Ovary (tissue), 9 donors: ENCODE data around the gene DPP4. TPM values are rescaled to one million over a fixed set of nuclear protein-coding genes. Genes with fewer than 3 reads are reported as not detected.

ENCODE experiments used
- DNase-seq, 5 donors: peaks; one replicate each; pipeline ENCODE4 v3.0.0-alpha.2; 2019 to 2020
- H3K27ac ChIP-seq, 2 donors: fragments of 200-600 bp; one replicate each; pipeline versions ENCODE4 v1.5.1 to v1.8.0; 2019 to 2022
- H3K27me3 ChIP-seq: fragments of 200-600 bp; one replicate; pipeline ENCODE4 v1.8.0; 2022
- H3K36me3 ChIP-seq: fragments of 200-600 bp; sonication (generic); one replicate; pipeline ENCODE4 v1.5.1; 2019
- H3K4me1 ChIP-seq: one replicate; pipeline ENCODE4 v1.8.1; 2013; ENCODE audit warnings: mild to moderate bottlenecking, moderate library complexity; ENCODE audit not compliant: insufficient read depth
- H3K4me3 ChIP-seq: fragments of 200-600 bp; sonication (generic); one replicate; pipeline ENCODE4 v1.5.1; 2017
- H3K9me3 ChIP-seq, 2 donors: fragments of 200-600 bp in 1 of 2; sonication (generic) in 1 of 2; one replicate each; pipeline versions ENCODE4 v1.5.1 to v1.8.1; 2013 to 2019; ENCODE audit warnings: mild to moderate bottlenecking in 1 of 2, moderate library complexity in 1 of 2
- CTCF ChIP-seq, 3 donors: fragments of 450-650 bp in 2 of 3; fragments of 200-600 bp in 1 of 3; IDR thresholded peaks; one replicate each; pipeline versions ENCODE4 v1.5.1 to v1.8.0; 2016 to 2022; ENCODE audit warnings: antibody characterized with exemption in 3 of 3, mild to moderate bottlenecking in 1 of 3
- EP300 ChIP-seq: sonication (generic); formaldehyde crosslinking; IDR thresholded peaks from one replicate; pipeline ENCODE4 v1.6.1; 2017; ENCODE audit warnings: antibody characterized with exemption
- POLR2A ChIP-seq: fragments of 450-650 bp; IDR thresholded peaks from one replicate; pipeline ENCODE4 v1.6.1; 2017; ENCODE audit warnings: antibody characterized with exemption, mild to moderate bottlenecking, moderate library complexity
- WGBS, 3 donors: extraction: QIAGEN DNeasy Blood & Tissue Kit in 1 of 3; methylation state at CpG; one replicate each; pipeline versions ENCODE4 v1.1.5 to v1.1.7; 2013 to 2017; 5-methylcytosine and 5-hydroxymethylcytosine counted together
- intact Hi-C, 4 donors: fragments of 100-400 bp; cut with DNase I; formaldehyde crosslinking; loops; one replicate each; pipeline versions ENCODE4 v1.11.0 to v1.15.1; 2022 to 2023
- polyA plus RNA-seq, 2 donors: library from polyadenylated mRNA; stranded (reverse); fragments of 200-250 nt in 1 of 2; fragments of 350-450 nt in 1 of 2; fragmentation: Illumina TruSeq in 1 of 2; extraction: RNeasy Lipid Tissue Mini Kit (QIAGEN cat#74804) in 1 of 2; gene quantifications; one replicate each; pipeline ENCODE4 v1.2.3, GENCODE V29; 2013 to 2014
- total RNA-seq, 7 donors: library from RNA; depleted of rRNA in 2 of 7; stranded (reverse); fragments of >200 nt in 2 of 7; fragmentation: NEBNext Ultra II Directional in 3 of 7; extraction: Animal tissue kit (Norgen Biotek cat#: 25700) in 3 of 7; gene quantifications; one replicate each; pipeline versions ENCODE4 v1.1.0 to v1.2.4, GENCODE V29; 2016 to 2023
- donor health status: DM: no; HTN: no; CAD: no; lungs with moderate emphysema.
- donor health status: DM: no; HTN: no; CAD: no.
- donor health status: Bipolar disorder and iron deficiency.
- donor health status: DM: yes; HTN: yes; CAD: no.
- donor health status: DM: no; HTN: no; CAD: no.
- donor health status: DM: yes; HTN: yes; CAD: no.

The DPP4 gene
- total and polyA plus RNA-seq, 9 donors: 0.71 to 46.6 (median 3.7) TPM

- no peak for DNase-seq
- intact Hi-C loops: no loop called here
- Histone ChIP-seq H3K4me3 (no peak overlapping the region), H3K4me1 (peaks cover 4% of the 10 kb centered on the region), H3K27ac (no peak overlapping the region), H3K27me3 (no peaks in the 10 kb centered on the region), H3K36me3 (no peaks in the 10 kb centered on the region), H3K9me3 (no peaks in the 10 kb centered on the region)
- TF ChIP-seq POLR2A (no peak), EP300 (no peak), CTCF (IDR thresholded peaks at IDR 0.05) (no peak)
- 54 to 57% (median 56%) methylated on average over 2 of the region's 2 CpGs for WGBS, 3 donors
Observed at GRCh38 chr2:162070228-162070936, 3.6 kb downstream of the DPP4 start.

DNA sequence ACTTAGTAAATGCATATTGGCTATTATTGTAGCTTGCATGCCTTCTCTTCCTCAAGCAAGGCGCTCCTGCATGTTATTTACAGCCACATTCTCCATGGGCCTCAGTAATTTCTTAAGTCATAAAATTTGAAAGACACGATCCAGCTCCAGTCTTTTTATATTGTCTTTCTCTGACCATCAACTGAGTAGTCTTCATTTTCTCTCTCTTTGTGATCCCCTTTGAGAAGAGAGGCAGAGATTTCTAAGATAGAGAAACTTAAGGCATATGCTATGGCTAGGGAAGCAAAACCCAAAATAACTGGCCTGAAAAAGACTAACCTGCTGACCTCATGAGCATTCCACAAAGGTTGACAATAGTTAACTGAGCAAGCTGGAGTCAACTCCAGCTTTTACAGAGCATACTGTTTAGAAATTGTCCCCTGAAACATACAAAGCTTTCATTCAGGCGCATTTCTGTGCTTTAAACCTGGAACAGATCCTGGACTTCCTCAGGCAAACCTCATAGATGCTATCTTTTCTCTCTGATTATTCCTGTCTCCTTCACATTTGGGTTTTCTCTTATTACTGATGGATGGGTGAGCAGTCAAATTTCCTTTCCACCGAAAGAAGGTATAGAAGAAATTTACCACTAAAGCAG is 4.6 kb downstream of the DPP4 start:
- H3K36me3 ChIP-seq: no peaks in the 10 kb centered on the region
- TF ChIP-seq EP300 (no peak), CTCF (IDR thresholded peaks at IDR 0.05) (no peak), POLR2A (no peak)
- no peaks in the 10 kb centered on the region for H3K27me3 ChIP-seq
- H3K4me1 ChIP-seq: peaks cover 3% of the 10 kb centered on the region
- H3K4me3 ChIP-seq: no peak overlapping the region
- 90 to 96% (median 95%) methylated on average over 4 of the region's 4 CpGs for WGBS, 3 donors
- no peaks in the 10 kb centered on the region for H3K9me3 ChIP-seq
- no peak for DNase-seq
- no peak overlapping the region for H3K27ac ChIP-seq
- intact Hi-C loops: no loop called here

- Histone ChIP-seq H3K36me3 (no peaks in the 10 kb centered on the region), H3K9me3 (no peaks in the 10 kb centered on the region), H3K4me1 (no peaks in the 10 kb centered on the region), H3K27me3 (no peaks in the 10 kb centered on the region), H3K4me3 (no peak overlapping the region), H3K27ac (no peak overlapping the region)
- WGBS, 3 donors: 78 to 86% (median 84%) methylated on average over 1 of the region's 1 CpG
- TF ChIP-seq POLR2A (no peak), CTCF (IDR thresholded peaks at IDR 0.05) (no peak), EP300 (no peak)
- intact Hi-C loops: no loop called here
- no peak for DNase-seq
Observed at GRCh38 chr2:162067596-162067995, 6.4 kb downstream of the DPP4 start.

DNA sequence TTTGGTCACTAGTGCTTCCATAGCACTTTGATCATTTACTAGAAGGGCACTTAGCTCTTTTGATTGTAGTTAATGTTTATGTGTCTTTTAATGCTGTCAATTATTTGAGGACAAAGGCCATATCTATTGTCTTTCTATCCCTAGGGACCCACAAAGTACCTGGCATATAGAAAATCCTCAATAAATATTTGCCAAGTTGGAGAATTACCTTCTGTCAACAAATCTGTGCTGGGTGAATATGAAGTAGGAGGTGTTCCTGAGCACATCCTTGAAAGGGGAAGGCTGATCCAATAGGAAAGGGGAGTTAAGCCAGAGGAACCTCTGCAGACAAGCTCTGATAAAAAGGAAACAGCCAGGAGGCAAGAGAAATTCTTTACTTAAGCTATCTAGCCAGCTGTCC is 8.2 kb downstream of the DPP4 start:
- Histone ChIP-seq H3K27me3 (no peaks in the 10 kb centered on the region), H3K27ac (no peak overlapping the region), H3K36me3 (no peaks in the 10 kb centered on the region), H3K4me1 (no peaks in the 10 kb centered on the region), H3K4me3 (no peak overlapping the region), H3K9me3 (no peaks in the 10 kb centered on the region)
- TF ChIP-seq POLR2A: no peak
- no peak for TF ChIP-seq EP300
- no peak for TF ChIP-seq CTCF (IDR thresholded peaks at IDR 0.05)
- intact Hi-C loops: no loop called here
- DNase-seq: no peak
